RPMI7951 (cell line): ENCODE results near the gene SCG5. TPM values are rescaled to one million over a fixed set of nuclear protein-coding genes. Genes with fewer than 3 reads are reported as not detected.
"Not testable (repeated sequence)": the region's sequence is repeated elsewhere in the genome, so short reads cannot be mapped to it uniquely, and the experiment has no call there.

Source experiments
- DNase-seq: peaks from one replicate; pipeline ENCODE4 v3.0.0-alpha.2; 2012; ENCODE audit warnings: low read depth
- total RNA-seq: library from RNA; depleted of rRNA; stranded (reverse); fragments of >200 nt; shearing (Covaris generic); gene quantifications from 2 replicates; pipeline ENCODE4 v1.2.3, GENCODE V29; 2014; rRNA removed

Gene SCG5
- 91.9 and 99.1 TPM in 2 replicates for total RNA-seq

GRCh38 chr15:32641517-32642059 is at the start of gene SCG5:
SCG5 (plus strand) TSS chr15:32641710; CDS start chr15:32643593, 1,883 bp downstream.
- DNase-seq = no peak

DNA sequence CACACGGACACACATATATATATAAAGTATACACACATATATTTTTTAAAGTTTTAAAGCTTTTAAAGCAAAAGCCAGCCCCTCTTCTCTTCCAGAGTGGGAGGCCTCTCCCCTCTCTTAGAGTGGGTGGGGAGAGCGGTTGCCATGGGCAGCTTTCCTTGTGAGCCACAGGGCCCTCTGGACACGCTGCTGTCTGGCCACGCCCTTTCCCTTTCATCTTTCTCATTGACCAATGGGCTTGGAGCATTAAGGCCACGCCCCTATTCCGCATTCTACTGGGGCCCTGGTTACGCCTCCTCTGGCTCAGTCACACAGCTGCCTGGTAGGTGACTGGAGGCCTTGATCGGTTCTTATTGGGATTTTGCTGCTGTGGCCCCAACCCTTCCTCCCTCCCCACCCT is 48.4 kb upstream of the SCG5 start, which contains the start of gene GOLGA8N:
Gene GOLGA8N (plus strand): TSS at position 306 of the 400 bp plus-strand sequence.
- DNase-seq = not testable (repeated sequence)

- DNase-seq = not testable (repeated sequence)
Measured at GRCh38 chr15:32609518-32609917, 32.0 kb upstream of the SCG5 start.

- DNase-seq = peak; percentile 54
Measured at GRCh38 chr15:32610719-32611118, 30.8 kb upstream of the SCG5 start.

- DNase-seq = not testable (repeated sequence)
Measured at GRCh38 chr15:32614712-32615050, 26.8 kb upstream of the SCG5 start.

DNA sequence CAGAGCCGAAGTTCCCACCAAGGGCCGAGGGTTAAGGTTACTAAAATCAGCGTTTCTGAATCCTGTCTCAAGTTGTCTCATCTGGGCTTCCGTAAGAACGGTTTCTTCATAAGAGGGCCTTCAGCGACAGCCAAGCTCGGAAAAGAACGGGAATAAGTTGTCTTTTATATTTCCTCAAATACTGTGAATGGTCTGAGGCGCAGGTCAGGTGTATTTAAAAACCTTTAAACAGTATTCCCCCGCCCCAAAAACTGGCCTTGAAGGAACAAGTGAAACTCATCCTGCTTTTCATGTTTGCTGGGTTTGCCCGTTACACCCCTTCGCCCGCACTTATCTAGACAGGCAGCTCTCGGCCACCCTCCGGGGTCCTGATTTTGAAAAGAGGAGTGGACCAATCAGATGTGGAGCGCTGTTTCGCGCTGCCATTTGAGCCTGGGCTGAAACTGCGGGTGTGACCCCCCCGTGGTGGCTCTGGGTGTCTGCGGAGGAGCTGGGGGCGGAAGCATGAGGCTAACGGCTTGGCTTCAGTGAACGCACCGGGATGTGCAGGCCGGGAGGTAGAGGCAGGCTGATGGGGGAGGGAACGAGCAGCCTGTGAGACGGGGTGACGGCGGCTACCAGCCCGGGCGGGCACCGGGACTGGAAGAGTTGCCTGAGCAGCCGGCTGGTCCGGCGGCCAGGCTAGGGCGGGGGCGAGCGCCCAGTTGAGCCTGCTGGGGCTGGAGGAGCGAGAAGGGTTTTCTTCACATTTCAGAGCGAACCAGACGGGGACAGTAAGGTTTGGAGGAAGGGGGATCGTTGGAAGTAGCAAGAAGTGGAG is 26.2 kb upstream of the SCG5 start, which contains the start of gene ARHGAP11A:
Gene ARHGAP11A (plus strand): TSS at position 454 of the 820 bp plus-strand sequence. CDS start 708 bp downstream, outside the sequence.
- DNase-seq = peak; percentile 88

DNA sequence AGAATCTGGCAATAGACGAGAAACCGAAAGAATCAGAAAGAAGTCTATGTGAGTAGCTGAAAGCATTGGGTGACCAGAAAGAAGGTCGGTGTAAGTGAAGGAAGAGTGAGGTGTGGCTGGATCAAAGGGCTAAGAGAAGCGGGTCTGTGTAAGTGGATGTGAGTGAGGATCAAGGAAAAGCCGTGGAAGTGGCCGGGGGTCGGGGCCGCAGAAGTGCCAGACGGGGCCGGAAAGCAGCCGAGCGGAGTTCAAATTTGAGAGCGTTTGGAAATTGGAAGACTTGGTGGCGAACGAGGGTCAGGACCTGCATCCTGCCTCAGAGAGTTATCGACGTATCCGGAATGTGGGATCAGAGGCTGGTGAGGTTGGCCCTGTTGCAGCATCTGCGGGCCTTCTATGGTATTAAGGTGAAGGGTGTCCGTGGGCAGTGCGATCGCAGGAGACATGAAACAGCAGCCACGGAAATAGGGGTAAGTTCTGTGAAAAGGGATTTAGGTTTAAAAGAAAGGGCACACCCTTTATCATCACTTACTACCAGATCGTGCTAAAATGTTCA is 25.6 kb upstream of the SCG5 start:
- DNase-seq = peak; percentile 33

DNA sequence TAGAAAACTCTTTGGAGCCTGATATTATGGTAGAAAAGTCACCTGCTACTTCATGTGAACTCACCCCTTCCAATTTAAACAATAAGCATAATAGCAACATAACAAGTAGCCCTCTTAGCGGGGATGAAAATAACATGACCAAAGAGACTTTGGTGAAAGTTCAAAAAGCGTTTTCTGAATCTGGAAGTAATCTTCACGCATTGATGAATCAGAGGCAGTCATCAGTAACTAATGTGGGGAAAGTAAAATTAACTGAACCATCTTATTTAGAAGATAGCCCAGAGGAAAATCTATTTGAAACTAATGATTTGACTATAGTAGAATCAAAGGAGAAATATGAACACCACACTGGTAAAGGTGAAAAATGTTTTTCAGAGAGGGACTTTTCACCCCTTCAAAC is 5.1 kb upstream of the SCG5 start:
- DNase-seq = no peak

GRCh38 chr15:32636908-32637567 is 4.5 kb upstream of the SCG5 start:
- no peak for DNase-seq

DNA sequence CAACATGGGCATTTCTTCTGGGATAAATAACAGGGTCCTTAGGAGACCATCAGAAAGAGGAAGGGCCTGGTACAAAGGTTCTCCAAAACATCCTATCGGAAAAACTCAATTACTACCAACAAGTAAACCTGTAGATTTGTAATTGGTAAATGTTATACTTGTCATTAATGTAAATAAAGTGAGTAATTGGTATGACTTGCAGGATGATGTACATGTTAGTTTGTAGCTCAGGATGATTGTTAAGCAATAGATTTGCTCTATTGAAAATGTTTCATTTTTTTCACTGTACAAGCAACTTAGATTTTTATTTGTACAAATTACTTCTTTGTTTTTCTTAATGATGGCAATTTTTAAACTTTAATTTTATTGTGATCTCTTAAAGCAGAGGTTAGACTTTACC is 3.8 kb upstream of the SCG5 start:
- no peak for DNase-seq

DNA sequence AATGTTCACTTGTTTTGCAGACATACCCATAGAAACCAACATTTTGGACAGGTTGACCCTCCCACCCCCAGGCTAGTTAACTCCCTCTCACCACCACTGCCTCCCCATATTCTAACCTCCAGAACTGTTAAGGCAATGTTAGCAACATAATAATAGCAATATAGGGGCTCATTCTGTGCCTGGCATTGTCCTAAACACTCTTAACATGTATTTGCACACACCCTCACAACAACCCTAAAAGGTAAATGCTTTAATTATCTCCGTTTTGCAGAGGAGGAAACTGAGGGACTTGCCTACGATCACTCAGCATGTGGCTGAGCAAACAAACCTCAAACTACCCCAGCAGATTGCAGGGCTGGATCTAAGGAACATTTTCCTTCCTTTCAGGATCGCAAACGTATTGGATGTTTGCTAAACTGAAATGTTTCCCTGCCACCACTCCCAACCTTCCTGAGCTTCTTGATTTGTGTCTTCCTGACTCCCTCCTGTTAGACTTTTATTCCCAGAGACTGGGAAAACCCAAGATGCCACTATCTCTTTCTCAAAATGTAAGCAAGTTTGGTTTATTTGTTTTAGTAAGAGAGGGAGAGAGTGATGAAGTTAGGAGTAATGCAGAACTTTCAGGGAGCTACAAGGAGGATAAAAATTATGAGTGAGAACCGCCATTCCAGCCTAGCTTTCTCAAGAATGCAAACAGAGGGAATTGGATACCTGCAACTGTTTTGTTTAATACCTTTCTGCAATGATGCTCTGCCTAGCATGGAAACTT is 1.3 kb downstream of the SCG5 start:
- DNase-seq = no peak

GRCh38 chr15:32643907-32644445 is 2.5 kb downstream of the SCG5 start:
- DNase-seq = no peak

- no peak for DNase-seq
Measured at GRCh38 chr15:32646291-32646690, 4.8 kb downstream of the SCG5 start.

DNA sequence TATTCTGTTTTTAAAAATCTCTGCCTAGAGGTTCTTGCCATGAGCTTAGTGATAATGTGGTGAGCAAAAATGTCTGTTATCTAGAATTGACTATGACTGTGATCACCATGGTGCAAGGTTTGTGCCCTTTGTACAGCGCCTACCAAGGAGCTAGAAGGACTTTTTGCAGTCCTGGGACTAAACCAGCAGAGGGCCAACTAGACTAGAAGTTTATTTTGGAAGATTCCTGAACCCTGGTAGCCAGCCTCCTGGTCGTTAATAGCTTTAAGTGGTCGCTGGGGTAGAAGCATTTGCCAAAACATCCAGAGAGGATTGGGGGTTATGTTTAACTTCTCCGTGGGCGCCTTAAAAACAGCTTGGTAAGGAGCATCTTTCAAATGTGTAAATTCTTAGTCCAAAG is 7.8 kb downstream of the SCG5 start:
- DNase-seq = no peak

- peak; percentile 75 for DNase-seq
Measured at GRCh38 chr15:32651229-32651837, 9.8 kb downstream of the SCG5 start.

- DNase-seq = no peak
Measured at GRCh38 chr15:32652178-32652577, 10.7 kb downstream of the SCG5 start.

- DNase-seq = no peak
Measured at GRCh38 chr15:32656091-32656490, 14.6 kb downstream of the SCG5 start.

- no peak for DNase-seq
Measured at GRCh38 chr15:32656496-32656895, 15.0 kb downstream of the SCG5 start.

DNA sequence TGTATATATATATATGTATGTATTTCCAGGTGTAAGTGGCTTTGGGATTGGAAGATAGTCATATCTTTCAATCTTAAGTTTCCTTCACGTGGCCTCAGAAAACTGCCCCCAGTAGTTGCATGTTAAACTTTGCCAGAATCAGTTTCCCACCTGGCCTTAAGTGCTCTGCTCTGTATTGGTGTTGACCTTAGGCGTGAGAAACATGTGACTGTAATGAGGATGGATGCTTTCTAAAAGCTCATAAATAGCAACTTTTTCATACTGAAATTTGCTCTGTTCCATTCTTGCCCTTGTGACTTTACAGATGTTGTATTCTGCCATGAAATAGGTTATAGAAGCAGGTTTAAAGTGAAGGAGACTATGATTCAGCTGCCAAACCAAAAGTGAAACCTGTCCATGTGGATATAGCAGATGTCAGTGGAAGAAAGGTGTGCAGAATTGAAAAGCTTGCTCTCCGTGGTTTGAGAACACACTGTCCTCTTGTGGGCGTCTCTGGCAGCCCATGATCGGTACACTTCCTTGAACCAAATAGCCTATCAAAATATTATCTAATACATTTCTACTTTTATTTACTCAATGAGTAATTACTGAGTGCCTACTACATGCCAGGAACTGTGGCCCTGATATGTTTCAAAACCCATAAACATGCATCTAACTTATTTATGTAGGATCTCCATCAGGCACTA is 15.8 kb downstream of the SCG5 start:
- DNase-seq = no peak

DNA sequence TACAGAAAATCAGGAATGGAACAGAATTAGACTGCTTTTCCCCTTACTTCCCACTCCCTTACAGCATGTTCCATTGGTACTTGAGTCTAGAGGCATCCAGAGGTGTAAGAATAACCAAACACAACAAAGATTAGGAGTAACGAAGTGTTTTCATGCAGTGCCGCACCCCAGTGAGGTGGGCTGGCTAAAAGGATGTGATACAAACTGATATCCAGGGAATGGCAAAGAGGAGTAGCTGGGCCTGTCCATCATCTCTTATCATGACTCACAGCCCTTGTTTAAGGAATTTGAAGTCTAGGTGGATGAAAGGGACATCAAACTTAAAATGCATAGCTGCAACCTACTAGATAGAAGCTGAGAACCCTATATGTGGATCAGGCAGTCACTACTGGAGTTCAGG is 16.4 kb downstream of the SCG5 start:
- DNase-seq = no peak
